Lower leg skin (tissue), 3 donors: ENCODE data around the gene MVB12B.

ENCODE experiments used
- CTCF ChIP-seq, 3 donors: fragments of 450-650 bp; IDR thresholded peaks; one replicate each; pipeline ENCODE4 v1.5.1; 2016; ENCODE audit warnings: antibody characterized with exemption in 3 of 3, mild to moderate bottlenecking in 3 of 3, moderate library complexity in 2 of 3
- POLR2A ChIP-seq, 2 donors: fragments of 450-650 bp; IDR thresholded peaks; one replicate each; pipeline ENCODE4 v1.6.1; 2016 to 2017; ENCODE audit warnings: antibody characterized with exemption in 2 of 2, mild to moderate bottlenecking in 1 of 2, moderate library complexity in 1 of 2

- TF ChIP-seq CTCF (IDR thresholded peaks at IDR 0.05) (no peak), POLR2A (IDR thresholded peaks at IDR 0.05) (no peak)
Measured at GRCh38 chr9:126524353-126525077, 197.9 kb downstream of the MVB12B start.
